Measurements from ENCODE around the gene VANGL2.
"Not testable (repeated sequence)": the region's sequence is repeated elsewhere in the genome, so short reads cannot be mapped to it uniquely, and the experiment has no call there.

The VANGL2 gene

GRCh38 chr1:160370561-160371345 lies 29.6 kb upstream of the VANGL2 start:
- DNase-seq, result no peak

DNA sequence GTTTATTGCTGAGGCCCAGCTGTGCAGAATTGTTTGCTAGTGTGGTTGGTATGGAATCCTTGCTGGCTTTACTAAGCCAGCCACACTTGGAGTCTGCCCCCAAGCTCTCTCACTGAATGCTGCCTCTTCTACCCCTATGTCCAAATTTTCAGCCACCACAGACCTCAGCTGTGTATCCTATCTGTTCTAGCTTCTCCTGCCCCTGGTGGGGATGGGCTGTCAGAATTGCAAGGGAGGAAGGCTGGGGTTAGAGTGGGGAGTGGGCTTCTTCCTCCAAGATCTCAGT lies 29.1 kb upstream of the VANGL2 start:
- no peak for DNase-seq

- DNase-seq, result no peak
Measured at GRCh38 chr1:160371756-160372155, 28.6 kb upstream of the VANGL2 start.

DNA sequence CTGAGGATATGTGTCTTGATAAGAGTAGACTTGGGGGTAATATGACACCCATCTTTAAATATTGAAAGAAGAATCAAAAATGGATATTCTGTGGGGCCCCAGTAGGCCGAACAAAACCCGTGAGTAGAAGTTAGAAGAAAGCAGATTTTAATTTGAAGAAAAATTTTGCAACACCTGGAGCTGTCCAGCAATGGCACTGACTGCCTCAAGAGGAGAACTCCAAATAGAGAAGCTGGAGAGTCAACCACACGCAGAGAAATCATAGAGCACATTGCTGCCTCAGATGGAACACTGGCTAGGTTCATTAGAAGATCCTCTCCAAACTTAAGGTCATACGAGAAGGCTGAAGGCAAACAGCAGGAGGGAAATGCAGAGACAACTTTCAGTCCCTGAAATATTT lies 26.7 kb upstream of the VANGL2 start:
- DNase-seq, result no peak

DNA sequence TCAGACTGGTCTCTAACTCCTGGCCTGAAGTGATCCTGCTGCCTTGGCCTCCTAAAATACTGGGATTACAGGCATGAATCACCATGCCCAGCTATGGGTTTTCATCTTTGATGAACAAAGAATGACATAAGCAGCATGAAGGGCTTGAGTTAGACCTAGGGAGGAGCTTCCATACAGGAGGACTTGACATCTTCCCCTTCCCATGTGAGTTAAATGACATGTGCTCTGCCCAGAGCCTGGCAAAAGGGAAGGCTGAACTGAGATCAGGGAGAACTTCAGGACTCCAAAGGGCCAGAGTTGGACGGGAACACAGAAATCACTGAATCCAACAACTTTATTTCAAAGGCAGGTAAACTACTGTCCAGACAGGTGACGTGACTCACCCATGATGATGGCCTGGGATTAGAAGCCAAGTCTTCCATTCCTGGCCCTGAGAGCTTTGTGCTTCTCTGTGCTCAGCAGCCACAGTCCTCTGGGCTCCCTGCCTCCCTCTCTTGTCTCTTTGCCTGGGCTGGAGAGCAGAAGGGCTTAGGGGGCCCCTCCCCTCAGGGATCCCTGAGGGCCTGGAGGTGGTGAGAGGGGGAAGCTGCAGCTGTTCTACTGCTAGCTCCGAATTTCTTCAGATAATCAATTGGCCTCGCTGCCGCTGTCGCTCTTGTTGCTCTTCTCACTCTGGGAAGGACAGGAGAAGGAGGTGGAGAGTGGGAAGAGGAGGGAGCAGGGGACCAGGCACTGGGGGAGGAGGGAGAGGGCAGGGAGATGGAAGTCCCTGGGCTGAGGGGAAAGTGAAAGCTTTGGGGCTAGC lies 25.9 kb upstream of the VANGL2 start:
- DNase-seq, result no peak

GRCh38 chr1:160375788-160376524 lies 24.4 kb upstream of the VANGL2 start:
- DNase-seq, result no peak

DNA sequence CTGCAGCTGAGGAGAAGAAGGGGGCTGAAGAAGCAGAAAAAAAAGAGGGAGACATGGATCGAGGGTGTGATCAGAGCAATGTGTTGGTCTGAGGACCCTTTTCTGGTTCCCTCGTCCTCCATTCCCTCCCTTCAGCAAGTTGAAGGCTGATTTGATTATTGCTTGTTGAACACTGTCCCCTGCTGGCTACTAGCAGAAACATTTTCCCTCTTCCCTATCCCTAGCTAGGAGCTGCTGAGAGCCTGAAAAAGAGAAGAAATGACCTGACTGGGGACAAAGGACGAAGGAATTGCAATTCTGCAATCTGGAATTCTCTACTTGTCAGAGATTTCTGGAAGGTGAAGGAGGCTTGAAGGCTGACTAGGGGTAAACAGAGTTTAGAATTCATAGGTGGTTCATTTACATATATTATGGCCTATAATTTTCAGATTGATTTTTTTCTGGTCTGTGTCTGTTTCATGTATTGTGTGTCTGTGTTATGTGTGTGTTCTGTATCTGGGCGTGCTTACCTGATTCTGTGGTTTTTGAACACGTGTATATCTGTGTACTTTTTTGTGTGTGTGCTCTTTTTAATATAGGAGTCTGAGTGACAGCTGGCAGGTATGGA lies 23.7 kb upstream of the VANGL2 start:
- peak; percentile 29 to 45 for DNase-seq

DNA sequence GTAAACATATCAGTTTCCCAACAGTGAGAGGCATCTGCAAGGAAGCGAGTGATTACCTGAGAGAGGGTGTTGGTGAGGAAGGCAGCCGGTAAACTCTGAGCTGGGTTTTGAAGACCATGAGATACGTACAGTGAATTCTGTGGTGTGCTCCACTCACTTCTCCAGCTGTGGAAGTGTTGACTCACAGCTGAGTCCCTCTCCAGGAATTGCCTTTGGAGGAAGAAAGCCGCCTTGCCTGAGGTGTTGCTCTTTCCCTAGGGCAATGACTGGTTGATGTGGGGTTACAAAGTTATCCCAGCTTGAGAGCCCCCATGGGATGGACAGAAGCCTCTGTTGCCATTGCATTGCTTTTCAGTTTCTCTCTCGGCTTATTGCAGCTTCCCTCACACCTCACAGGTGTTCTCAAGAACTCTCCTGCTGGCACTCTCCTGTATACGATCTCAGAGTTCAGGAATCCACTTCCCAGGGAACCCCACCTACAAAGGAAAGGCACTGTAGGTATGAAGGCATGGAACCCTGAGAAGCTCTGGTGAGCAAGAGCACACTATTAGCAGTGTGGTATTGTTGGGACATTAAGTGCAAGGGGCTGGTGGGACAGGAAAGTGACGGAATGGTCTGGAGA lies 22.7 kb upstream of the VANGL2 start:
- DNase-seq, result no peak

GRCh38 chr1:160384812-160385211 lies 15.6 kb upstream of the VANGL2 start:
- not testable (repeated sequence) for DNase-seq

- DNase-seq, result not testable (repeated sequence)
Measured at GRCh38 chr1:160388406-160388805, 12.0 kb upstream of the VANGL2 start.

DNA sequence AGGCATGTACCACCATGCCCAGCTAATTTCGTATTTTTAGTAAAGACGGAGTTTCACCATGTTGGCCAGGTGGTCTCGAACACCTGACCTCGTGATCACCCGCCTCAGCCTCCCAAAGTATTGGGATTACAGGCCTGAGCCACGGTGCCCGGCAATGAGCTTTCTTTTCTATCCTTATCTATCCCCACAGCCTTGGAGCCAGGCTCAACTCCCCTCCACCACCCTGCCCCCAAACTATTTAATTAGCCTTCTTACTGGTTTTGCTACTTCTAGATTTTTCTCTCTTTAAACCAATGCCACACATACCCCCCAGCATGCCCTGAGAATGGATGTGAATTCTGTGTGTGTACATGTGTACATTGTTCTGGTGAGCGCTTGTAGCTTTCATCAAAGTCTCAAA lies 5.7 kb upstream of the VANGL2 start:
- DNase-seq, result no peak

- no peak for DNase-seq
Measured at GRCh38 chr1:160397651-160398050, 2.7 kb upstream of the VANGL2 start.

DNA sequence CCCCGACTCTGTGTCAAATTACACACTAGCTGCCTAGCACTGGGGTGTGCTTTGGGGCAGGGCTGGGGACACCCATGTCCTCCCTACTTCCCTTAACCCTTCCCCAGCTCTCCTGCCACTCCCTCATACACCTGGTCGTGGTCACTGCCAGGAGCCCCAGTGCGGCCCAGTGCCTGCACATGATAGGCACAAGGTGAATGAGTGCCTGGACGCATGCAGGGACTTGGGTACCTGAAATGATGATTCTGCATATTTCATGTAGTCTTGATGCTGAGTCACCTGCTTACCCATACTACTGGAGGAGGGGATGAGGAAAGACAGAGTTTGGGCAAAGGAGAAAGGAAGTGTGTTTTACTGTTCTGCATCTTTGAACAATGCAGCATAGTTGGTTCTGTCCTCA lies 1.5 kb upstream of the VANGL2 start:
- no peak for DNase-seq

- DNase-seq, result no peak
Measured at GRCh38 chr1:160399544-160400222, 681 bp upstream of the VANGL2 start.

GRCh38 chr1:160400646-160401486 lies 502 bp downstream of the VANGL2 start:
- no peak for DNase-seq

GRCh38 chr1:160401487-160401805 lies 1.1 kb downstream of the VANGL2 start:
- no peak for DNase-seq

DNA sequence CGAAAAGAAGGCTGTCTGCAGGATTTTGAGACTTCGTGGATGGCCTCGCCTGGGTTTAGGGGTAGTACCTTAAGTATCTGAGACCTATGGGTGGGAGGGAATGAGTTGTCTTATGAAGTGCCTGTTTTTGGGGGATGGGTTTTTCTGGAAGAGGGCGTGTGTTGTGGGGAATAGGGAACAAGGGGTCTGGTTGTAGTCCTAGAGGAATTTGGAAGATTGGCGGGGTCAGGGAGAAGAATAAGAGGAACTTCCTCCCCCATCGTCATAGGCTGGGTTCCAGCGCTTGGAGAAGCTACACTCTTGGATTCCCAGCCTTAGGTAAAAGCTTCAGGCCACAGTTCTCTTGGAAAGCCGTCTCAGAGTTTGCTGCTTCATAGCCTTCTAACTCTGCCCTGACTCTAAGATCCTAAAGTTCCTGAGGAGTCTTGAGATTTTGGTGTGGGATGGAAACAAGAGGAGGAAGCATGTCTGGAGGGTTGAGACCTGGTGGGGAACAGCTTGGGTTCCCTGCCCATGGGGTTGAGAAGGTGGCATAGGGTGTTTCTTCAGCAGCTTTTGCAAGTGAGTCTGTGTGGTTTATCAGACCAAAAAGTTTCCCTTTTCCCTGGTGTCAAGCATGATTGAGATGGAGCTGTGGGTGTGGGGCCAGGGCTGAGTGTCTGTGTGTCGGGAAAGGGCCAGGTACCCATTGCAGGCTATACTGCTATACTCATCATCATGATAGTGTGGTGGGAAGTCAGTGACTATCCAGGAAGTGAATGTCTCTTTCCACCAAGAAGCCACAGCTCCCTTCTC lies 1.8 kb downstream of the VANGL2 start:
- DNase-seq, result no peak

DNA sequence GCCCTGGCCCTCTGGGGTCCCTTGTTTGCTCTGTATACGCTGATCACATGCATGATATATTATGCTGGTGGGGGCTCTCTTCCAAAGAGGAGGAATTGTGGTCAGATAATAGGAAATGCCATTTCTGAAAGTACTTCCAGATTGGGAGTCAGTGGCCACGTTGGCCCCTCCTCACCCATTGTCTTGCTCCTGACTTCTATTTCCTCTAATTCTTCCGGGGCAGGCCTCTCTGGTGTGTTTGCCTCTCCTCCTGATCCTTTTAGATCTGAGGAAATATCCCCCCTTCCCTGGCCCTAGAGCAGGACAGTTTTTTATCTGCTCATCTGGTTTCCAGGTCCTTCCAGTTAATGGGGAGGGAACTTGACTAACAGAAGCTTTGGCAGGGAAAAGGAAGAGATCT lies 2.9 kb downstream of the VANGL2 start:
- no peak for DNase-seq

DNA sequence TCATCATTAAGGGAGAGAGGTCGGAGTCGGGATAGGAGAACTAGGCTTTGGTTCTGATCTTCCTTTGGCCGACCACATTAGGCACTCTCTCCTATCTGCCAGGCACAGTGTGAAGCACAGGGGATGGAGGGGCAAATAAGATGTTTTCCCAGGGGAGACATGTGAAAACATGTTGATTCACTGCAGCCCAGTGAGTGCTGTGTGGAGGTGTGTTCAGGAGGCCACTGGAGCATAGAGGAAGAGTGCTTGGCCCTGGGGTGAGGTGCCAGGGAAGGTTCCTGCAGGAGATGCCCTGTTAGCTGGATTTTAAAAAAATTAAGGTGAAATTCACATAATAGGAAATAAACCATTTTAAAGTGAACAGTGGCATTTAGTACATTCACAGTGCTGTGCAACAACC lies 3.7 kb downstream of the VANGL2 start:
- DNase-seq, result no peak

DNA sequence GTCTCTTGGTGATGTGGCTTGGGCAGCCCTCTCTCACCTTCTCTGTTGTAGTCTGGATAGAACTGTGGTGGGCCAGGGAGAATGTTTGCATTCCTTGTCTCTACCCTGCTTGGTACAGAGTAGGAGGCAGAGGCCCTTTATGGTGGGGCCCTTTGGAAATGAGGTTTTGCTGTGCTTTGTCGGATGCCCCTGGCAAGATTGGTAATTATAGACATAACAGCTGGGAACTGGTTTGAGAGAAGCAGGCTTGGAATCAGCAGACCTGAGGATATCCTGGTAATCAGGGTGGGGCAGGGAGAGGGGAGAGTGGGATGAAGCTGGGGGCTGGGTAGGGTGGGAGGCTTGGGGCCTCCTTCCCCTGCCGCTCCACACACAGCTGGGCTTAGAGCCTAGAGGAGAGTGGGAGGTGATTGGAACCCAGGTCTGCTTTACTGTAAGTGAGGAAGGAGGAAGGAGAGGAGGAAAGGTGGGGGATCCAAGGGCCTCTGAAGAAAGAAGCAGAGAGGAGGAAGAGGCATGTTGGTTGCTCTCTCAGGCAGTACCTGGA lies 5.0 kb downstream of the VANGL2 start:
- no peak for DNase-seq

All from NCI-H1930 (cell line).